Activated naive CD4-positive, alpha-beta T cell treated with anti-CD3 and anti-CD28 coated beads, Interleukin-2, amount 50 U/mL, for 72 hours (primary cell): ENCODE measurements around the gene RAI2. TPM values are rescaled to one million over a fixed set of nuclear protein-coding genes. Genes with fewer than 3 reads are reported as not detected.

Source experiments
- ATAC-seq, 2 donors: fragments of 150-1000 bp; cut with Tn5 transposase; 2 replicates each; pipeline ENCODE4 v1.10.0; 2021; ENCODE audit warnings: mild to moderate bottlenecking in 2 of 2, moderate library complexity in 2 of 2
- DNase-seq, 2 donors: peaks; one replicate each; pipeline ENCODE4 v3.0.0; 2021 to 2022; ENCODE audit warnings: low spot score in 2 of 2
- H3K27ac Mint-ChIP-seq, 2 donors: one replicate each; pipeline ENCODE4 v1.8.0; 2022; ENCODE audit warnings: mild to moderate bottlenecking in 2 of 2, mixed read lengths in 2 of 2
- H3K36me3 Mint-ChIP-seq, 2 donors: one replicate each; pipeline ENCODE4 v1.8.0; 2022; ENCODE audit warnings: mixed read lengths in 2 of 2
- H3K9me3 Mint-ChIP-seq, 2 donors: one replicate each; pipeline ENCODE4 v1.8.0; 2022; ENCODE audit warnings: mixed read lengths in 2 of 2
- total RNA-seq, 2 donors: library from RNA; stranded (reverse); gene quantifications; one replicate each; pipeline ENCODE4 v1.2.3, GENCODE V29; 2022

RAI2 gene
- total RNA-seq, 2 donors from 2014 or later = 0.27 to 0.29 TPM

GRCh38 chrX:17767734-17768133, 93.4 kb downstream of the RAI2 start:
- H3K36me3 Mint-ChIP-seq = no peaks in the 10 kb centered on the region
- no peaks in the 10 kb centered on the region for H3K9me3 Mint-ChIP-seq
- no peak for ATAC-seq

GRCh38 chrX:17759990-17760389, 101.1 kb downstream of the RAI2 start:
- H3K27ac Mint-ChIP-seq = no peak overlapping the region
- no peaks in the 10 kb centered on the region for H3K9me3 Mint-ChIP-seq
- H3K36me3 Mint-ChIP-seq = no peaks in the 10 kb centered on the region
- DNase-seq = no peak
- ATAC-seq = no peak

More at GRCh38 chrX:17767734-17768133, 93.4 kb downstream of the RAI2 start:
- DNase-seq = no peak
- H3K27ac Mint-ChIP-seq = no peak overlapping the region

- ATAC-seq = no peak
- Mint-ChIP-seq H3K36me3 (no peaks in the 10 kb centered on the region), H3K27ac (no peak overlapping the region), H3K9me3 (no peaks in the 10 kb centered on the region)
- no peak for DNase-seq
Measured at GRCh38 chrX:17758382-17758781, 102.7 kb downstream of the RAI2 start.

- Mint-ChIP-seq H3K27ac (no peak overlapping the region), H3K36me3 (no peaks in the 10 kb centered on the region)
- no peak for ATAC-seq
Measured at GRCh38 chrX:17750436-17750835, 110.7 kb downstream of the RAI2 start.

More at GRCh38 chrX:17750436-17750835, 110.7 kb downstream of the RAI2 start:
- no peak for DNase-seq
- no peaks in the 10 kb centered on the region for H3K9me3 Mint-ChIP-seq

Other genes starting within 250 kb of the RAI2 start
- 10 to 100 TPM in 1 of 2 donors, 1 to 10 TPM in 1; 3.6 to 28.3 TPM for gene SCML1, start 123.8 kb downstream of the RAI2 start, total RNA-seq